GM21447 (cell line): ENCODE measurements around the gene ZNF33A.
"Not testable (repeated sequence)": the region's sequence is repeated elsewhere in the genome, so short reads cannot be mapped to it uniquely, and the experiment has no call there.

Experiments used
- ATAC-seq: cut with Tn5 transposase; IDR thresholded peaks from one replicate; pipeline ENCODE4 v1.9.1; 2021; ENCODE audit not compliant: unreplicated experiment

ZNF33A gene

GRCh38 chr10:38043516-38043915, 33.0 kb downstream of the ZNF33A start:
- ATAC-seq = no peak

GRCh38 chr10:38045129-38045528, 34.7 kb downstream of the ZNF33A start:
- no peak for ATAC-seq

- no peak for ATAC-seq
Measured at GRCh38 chr10:38047666-38048065, 37.2 kb downstream of the ZNF33A start.

GRCh38 chr10:38050212-38050611, 39.7 kb downstream of the ZNF33A start:
- no peak for ATAC-seq

- ATAC-seq = no peak
Measured at GRCh38 chr10:38054361-38054797, 43.9 kb downstream of the ZNF33A start.

GRCh38 chr10:38055274-38055894, 44.9 kb downstream of the ZNF33A start:
- ATAC-seq = not testable (repeated sequence)

GRCh38 chr10:38069663-38070062, 59.2 kb downstream of the ZNF33A start:
- ATAC-seq = not testable (repeated sequence)

GRCh38 chr10:38070501-38070900, 60.0 kb downstream of the ZNF33A start:
- ATAC-seq = no peak

GRCh38 chr10:38072552-38072951, 62.1 kb downstream of the ZNF33A start:
- ATAC-seq = no peak

- ATAC-seq = no peak
Measured at GRCh38 chr10:38076687-38077086, 66.2 kb downstream of the ZNF33A start.

GRCh38 chr10:38093318-38093717, 82.8 kb downstream of the ZNF33A start:
- ATAC-seq = not testable (repeated sequence)

- peak; percentile 15 for ATAC-seq
Measured at GRCh38 chr10:38093816-38094157, 83.3 kb downstream of the ZNF33A start.

GRCh38 chr10:38094158-38094926, 83.9 kb downstream of the ZNF33A start, which contains the start of gene ZNF37A:
ZNF37A (plus strand) TSS chr10:38094337; CDS start chr10:38096618, 2,281 bp downstream.
- ATAC-seq = peak; percentile 99

- ATAC-seq = no peak
Measured at GRCh38 chr10:38094927-38095574, 84.6 kb downstream of the ZNF33A start.

GRCh38 chr10:38102880-38103279, 92.4 kb downstream of the ZNF33A start:
- no peak for ATAC-seq

- ATAC-seq = no peak
Measured at GRCh38 chr10:38103756-38104155, 93.3 kb downstream of the ZNF33A start.

GRCh38 chr10:38112159-38112558, 101.7 kb downstream of the ZNF33A start:
- no peak for ATAC-seq
